Keratinocyte (primary cell): ENCODE measurements around the gene CDHR2. TPM values are rescaled to one million over a fixed set of nuclear protein-coding genes. Genes with fewer than 3 reads are reported as not detected.

Source experiments
- DNase-seq: peaks from one replicate; pipeline ENCODE4 v3.0.0-alpha.2; 2011; ENCODE audit warnings: low read depth, missing footprints, low spot score
- FAIRE-seq: peaks from 2 replicates; lab custom pipeline; 2011; peaks lifted over from hg19 to GRCh38; lab: Jason Lieb, UNC
- H2AFZ ChIP-seq: 2 replicates; pipeline ENCODE4 v1.6.0; 2012; ENCODE audit warnings: low read length, control low read depth, inconsistent platforms; ENCODE audit not compliant: control insufficient read depth
- H3K27ac ChIP-seq: 2 replicates; pipeline ENCODE4 v1.5.1; 2011; ENCODE audit warnings: low read length; ENCODE audit not compliant: control insufficient read depth, insufficient read depth
- H3K27me3 ChIP-seq: 3 replicates; pipeline ENCODE4 v1.6.0; 2011; ENCODE audit warnings: low read length; ENCODE audit not compliant: control insufficient read depth, insufficient read depth; ENCODE audit errors: extremely low read depth
- H3K36me3 ChIP-seq, 2 experiments: 2 replicates in 1 of 2; 3 replicates in 1 of 2; pipeline ENCODE4 v1.5.1; 2011; ENCODE audit warnings: low read length in 2 of 2, mild to moderate bottlenecking in 1 of 2; ENCODE audit not compliant: control insufficient read depth in 2 of 2, insufficient read depth in 2 of 2; ENCODE audit errors: extremely low read depth in 1 of 2
- H3K4me1 ChIP-seq: 3 replicates; pipeline ENCODE4 v1.5.1; 2011; ENCODE audit warnings: low read length; ENCODE audit not compliant: control insufficient read depth, insufficient read depth; ENCODE audit errors: extremely low read depth
- H3K4me2 ChIP-seq: 3 replicates; pipeline ENCODE4 v1.6.0; 2011; ENCODE audit warnings: low read depth, low read length; ENCODE audit not compliant: control insufficient read depth, insufficient read depth; ENCODE audit errors: extremely low read depth
- H3K4me3 ChIP-seq, 3 experiments: fragments of 200-600 bp in 1 of 3; sonication (generic) in 1 of 3; 2 replicates in 2 of 3; 3 replicates in 1 of 3; pipeline ENCODE4 v1.5.1; 2011 to 2016; ENCODE audit warnings: low read length in 3 of 3, mild to moderate bottlenecking in 3 of 3, control low read depth in 2 of 3, inconsistent platforms in 1 of 3, low read depth in 1 of 3, mixed read lengths in 1 of 3, mixed run types in 1 of 3, moderate library complexity in 1 of 3; ENCODE audit not compliant: control insufficient read depth in 2 of 3, insufficient read depth in 2 of 3; ENCODE audit errors: extremely low read depth in 1 of 3
- H3K79me2 ChIP-seq: 2 replicates; pipeline ENCODE4 v1.6.0; 2012; ENCODE audit warnings: low read length; ENCODE audit not compliant: control insufficient read depth, insufficient read depth
- H3K9ac ChIP-seq: 3 replicates; pipeline ENCODE4 v1.6.0; 2011; ENCODE audit warnings: low read length; ENCODE audit not compliant: control insufficient read depth, insufficient read depth; ENCODE audit errors: extremely low read depth
- H3K9me1 ChIP-seq: 3 replicates; pipeline ENCODE4 v1.6.0; 2011; ENCODE audit warnings: low read length; ENCODE audit not compliant: control insufficient read depth, insufficient read depth; ENCODE audit errors: extremely low read depth
- H3K9me3 ChIP-seq: 2 replicates; pipeline ENCODE4 v1.5.1; 2012; ENCODE audit warnings: low read depth, low read length; ENCODE audit not compliant: control insufficient read depth
- H4K20me1 ChIP-seq: 3 replicates; pipeline ENCODE4 v1.6.0; 2011; ENCODE audit warnings: low read length; ENCODE audit not compliant: control insufficient read depth, insufficient read depth; ENCODE audit errors: extremely low read depth
- EZH2 ChIP-seq: IDR thresholded peaks from one replicate; pipeline ENCODE4 v1.6.1; 2012; ENCODE audit warnings: inconsistent platforms, mild to moderate bottlenecking, low read length, moderate library complexity
- dilution Hi-C: fragments of 300-500 bp; cut with MboI; formaldehyde crosslinking; loops from one replicate; pipeline ENCODE4 v1.7.0; 2020; ENCODE audit warnings: low sequenced_read_pairs; ENCODE audit not compliant: extremely low pct_ligation_motif_present
- polyA plus RNA-seq, 5 experiments: library from polyadenylated mRNA; depleted of rRNA in 3 of 5; stranded (reverse) in 3 of 5; stranded (forward) in 1 of 5; unstranded in 1 of 5; fragments of >200 nt; gene quantifications; 1 replicate in 1 of 5; 2 replicates in 3 of 5; 3 replicates in 1 of 5; pipeline versions ENCODE4 v1.2.1 to v1.2.3, GENCODE V29; 2011 to 2012; ENCODE audit warnings: missing spikeins in 2 of 5, low read depth in 1 of 5, low replicate concordance in 1 of 5
- TF ChIP-seq, protein P1 (sequence below), 3 experiments: IDR thresholded peaks in 1 of 3; conservative IDR thresholded peaks in 1 of 3; optimal IDR thresholded peaks in 1 of 3; 2 replicates in 2 of 3; 3 replicates in 1 of 3; pipeline versions ENCODE3 to v1.5.1; 2011; ENCODE audit warnings: low read length in 3 of 3, mild to moderate bottlenecking in 3 of 3, moderate library complexity in 2 of 3, control low read depth in 1 of 3, inconsistent platforms in 1 of 3; ENCODE audit not compliant: insufficient read depth in 2 of 3; ENCODE audit errors: extremely low read depth in 1 of 3

Gene CDHR2
- polyA plus RNA-seq, 1 donor (not counting 4 experiments of a cell fraction or from before 2014, with no cell fraction given), result not detected

DNA sequence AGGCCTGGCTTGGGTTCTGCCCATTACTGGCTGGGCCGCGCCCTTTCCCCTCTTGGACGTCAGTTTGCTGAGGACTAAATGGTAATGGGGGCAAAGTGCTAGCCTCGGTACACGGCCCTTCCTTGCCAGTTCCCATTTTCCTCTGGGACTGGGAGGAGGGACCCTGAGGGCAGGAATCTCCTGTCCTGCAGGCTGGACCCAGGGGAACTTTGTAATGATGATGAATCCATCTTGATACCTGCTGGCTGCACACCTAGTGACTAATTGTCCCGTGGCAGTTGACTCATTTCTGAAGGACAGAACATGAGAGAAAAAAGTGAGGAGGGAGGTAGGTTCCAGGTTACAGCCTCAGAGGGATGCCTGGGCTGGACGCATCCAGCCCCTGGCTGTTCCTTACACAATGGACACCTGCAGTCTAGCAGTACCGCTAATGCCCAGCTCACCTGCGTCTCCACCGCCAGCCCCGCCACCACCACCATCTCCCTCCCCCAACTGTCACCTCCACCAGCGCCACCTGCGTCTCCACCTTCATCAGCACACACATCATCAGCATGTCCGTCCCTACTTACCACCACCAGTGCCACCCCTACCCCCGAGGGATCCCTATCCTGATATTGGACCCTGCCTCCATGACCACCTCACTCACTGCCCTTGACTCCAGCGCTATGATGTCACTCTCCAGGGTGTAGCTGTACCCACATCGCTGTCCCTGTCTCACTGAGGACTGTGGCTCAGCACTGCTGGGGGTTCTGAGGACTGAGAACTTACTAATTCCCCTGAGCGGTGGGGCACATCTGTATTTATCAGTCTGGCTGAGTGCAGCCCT, 4.3 kb downstream of the CDHR2 start:
- Histone ChIP-seq H3K79me2 (no peaks in the 10 kb centered on the region), H3K27ac (peak overlapping the region; percentile 67), H2AFZ (peak overlapping the region; percentile 13), H3K9me1 (no peaks in the 10 kb centered on the region), H3K27me3 (no peaks in the 10 kb centered on the region), H3K9ac (peak overlapping the region; percentile 41), H3K4me1 (peaks cover 19% of the 10 kb centered on the region), H3K9me3 (no peaks in the 10 kb centered on the region), H3K36me3 (no peaks in the 10 kb centered on the region), H3K4me2 (peak overlapping the region; percentile 54), H3K4me3 (no peak overlapping the region), H4K20me1 (no peaks in the 10 kb centered on the region)
- dilution Hi-C loops, result no loop called here
- DNase-seq (peak; percentile 90), FAIRE-seq (peak; percentile 89)
- TF ChIP-seq EZH2, result no peak
- TF ChIP-seq, protein P1, sequence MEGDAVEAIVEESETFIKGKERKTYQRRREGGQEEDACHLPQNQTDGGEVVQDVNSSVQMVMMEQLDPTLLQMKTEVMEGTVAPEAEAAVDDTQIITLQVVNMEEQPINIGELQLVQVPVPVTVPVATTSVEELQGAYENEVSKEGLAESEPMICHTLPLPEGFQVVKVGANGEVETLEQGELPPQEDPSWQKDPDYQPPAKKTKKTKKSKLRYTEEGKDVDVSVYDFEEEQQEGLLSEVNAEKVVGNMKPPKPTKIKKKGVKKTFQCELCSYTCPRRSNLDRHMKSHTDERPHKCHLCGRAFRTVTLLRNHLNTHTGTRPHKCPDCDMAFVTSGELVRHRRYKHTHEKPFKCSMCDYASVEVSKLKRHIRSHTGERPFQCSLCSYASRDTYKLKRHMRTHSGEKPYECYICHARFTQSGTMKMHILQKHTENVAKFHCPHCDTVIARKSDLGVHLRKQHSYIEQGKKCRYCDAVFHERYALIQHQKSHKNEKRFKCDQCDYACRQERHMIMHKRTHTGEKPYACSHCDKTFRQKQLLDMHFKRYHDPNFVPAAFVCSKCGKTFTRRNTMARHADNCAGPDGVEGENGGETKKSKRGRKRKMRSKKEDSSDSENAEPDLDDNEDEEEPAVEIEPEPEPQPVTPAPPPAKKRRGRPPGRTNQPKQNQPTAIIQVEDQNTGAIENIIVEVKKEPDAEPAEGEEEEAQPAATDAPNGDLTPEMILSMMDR (optimal IDR thresholded peaks at IDR 0.05 in 1 of 3, IDR thresholded peaks at IDR 0.05 in 1 of 3, conservative IDR thresholded peaks at IDR 0.05 in 1 of 3; ENCODE audit: extremely low read depth in 1 of 3, insufficient read depth in 2 of 3, low read length in 3 of 3), result no peak

DNA sequence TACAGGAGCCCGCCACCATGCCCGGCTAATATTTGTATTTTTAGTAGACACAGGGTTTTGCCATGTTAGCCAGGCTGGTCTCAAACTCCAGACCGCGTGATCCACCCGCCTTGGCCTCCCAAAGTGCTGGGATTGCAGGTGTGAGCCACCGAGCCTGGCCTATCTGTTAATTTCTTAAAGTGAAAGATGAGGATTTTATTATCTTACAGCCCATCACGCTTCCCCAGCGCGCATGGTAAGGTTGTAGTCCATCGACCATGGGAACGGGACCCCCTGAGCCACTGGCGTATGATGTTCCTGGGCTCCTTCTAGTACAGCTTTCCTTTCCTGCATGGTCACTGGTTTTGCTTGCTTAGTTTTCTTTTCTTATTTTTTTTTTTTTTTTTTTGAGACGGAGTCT, 8.7 kb downstream of the CDHR2 start:
- dilution Hi-C loops, result no loop called here
- FAIRE-seq, result no peak

More for the DNA sequence above, 8.7 kb downstream of the CDHR2 start:
- peaks cover 21% of the 10 kb centered on the region for H3K4me1 ChIP-seq
- no peaks in the 10 kb centered on the region for H3K27me3 ChIP-seq
- H3K4me2 ChIP-seq, result no peak overlapping the region
- H2AFZ ChIP-seq, result no peak overlapping the region
- H4K20me1 ChIP-seq, result no peaks in the 10 kb centered on the region
- TF ChIP-seq, protein P1 (optimal IDR thresholded peaks at IDR 0.05 in 1 of 3, IDR thresholded peaks at IDR 0.05 in 1 of 3, conservative IDR thresholded peaks at IDR 0.05 in 1 of 3; ENCODE audit: extremely low read depth in 1 of 3, insufficient read depth in 2 of 3, low read length in 3 of 3), result no peak
- TF ChIP-seq EZH2, result no peak
- H3K79me2 ChIP-seq, result no peaks in the 10 kb centered on the region
- H3K4me3 ChIP-seq, result no peak overlapping the region
- no peaks in the 10 kb centered on the region for H3K36me3 ChIP-seq
- H3K9me3 ChIP-seq, result no peaks in the 10 kb centered on the region
- H3K9me1 ChIP-seq, result no peaks in the 10 kb centered on the region
- no peak overlapping the region for H3K9ac ChIP-seq
- H3K27ac ChIP-seq, result no peak overlapping the region
- no peak for DNase-seq
